HepG2 (cell line): Measurements from ENCODE around the gene CDC26.

Experiments
- ESRRA ChIP-seq: sonication (generic); formaldehyde crosslinking; IDR thresholded peaks from 2 replicates; pipeline ENCODE4 v1.5.1; 2020; ENCODE audit warnings: mild to moderate bottlenecking, low read depth, missing genetic modification reagents
- EZH2 ChIP-seq: conservative IDR thresholded peaks from 2 replicates; pipeline ENCODE4 v1.6.1; 2012; ENCODE audit warnings: mild to moderate bottlenecking, low read depth, low read length, moderate library complexity
- REST ChIP-seq, 2 experiments: IDR thresholded peaks; 2 replicates each; pipeline ENCODE4 v1.6.1; 2011 to 2012; ENCODE audit warnings: low read length in 2 of 2, borderline replicate concordance in 1 of 2, low read depth in 1 of 2, mild to moderate bottlenecking in 1 of 2, moderate library complexity in 1 of 2
- SMC3 ChIP-seq: IDR thresholded peaks from 2 replicates; pipeline ENCODE4 v1.6.1; 2011; ENCODE audit warnings: low read length, improper control_type of control experiment
- SNAPC2 ChIP-seq: sonication (generic); formaldehyde crosslinking; IDR thresholded peaks from 2 replicates; pipeline ENCODE4 v1.8.1; 2022; ENCODE audit warnings: mild to moderate bottlenecking, missing genetic modification reagents
- SP2 ChIP-seq: sonication (generic); formaldehyde crosslinking; IDR thresholded peaks from 2 replicates; pipeline ENCODE4 v1.5.1; 2020; ENCODE audit warnings: mild to moderate bottlenecking, missing genetic modification reagents
- SRF ChIP-seq: IDR thresholded peaks from 2 replicates; pipeline ENCODE4 v1.6.1; 2011; ENCODE audit warnings: mild to moderate bottlenecking, low read depth, low read length, moderate library complexity
- USF2 ChIP-seq, 2 experiments: sonication (generic) in 1 of 2; formaldehyde crosslinking in 1 of 2; IDR thresholded peaks; 2 replicates each; pipeline versions ENCODE4 v1.5.1 to v1.6.1; 2011 to 2020; ENCODE audit warnings: borderline replicate concordance in 1 of 2, low read depth in 1 of 2, low read length in 1 of 2, mild to moderate bottlenecking in 1 of 2, missing genetic modification reagents in 1 of 2, moderate library complexity in 1 of 2
- ZBTB33 ChIP-seq: sonication (generic); formaldehyde crosslinking; IDR thresholded peaks from 2 replicates; pipeline ENCODE4 v1.4.0; 2020; ENCODE audit warnings: missing genetic modification reagents
- ZFP82 ChIP-seq: sonication (generic); formaldehyde crosslinking; IDR thresholded peaks from 2 replicates; pipeline ENCODE4 v1.5.1; 2020; ENCODE audit warnings: mild to moderate bottlenecking, missing genetic modification reagents, borderline replicate concordance
- ZNF761 ChIP-seq: sonication (generic); formaldehyde crosslinking; conservative IDR thresholded peaks from 2 replicates; pipeline ENCODE4 v1.4.0; 2020; ENCODE audit warnings: mild to moderate bottlenecking, missing genetic modification reagents
- ZNF792 ChIP-seq: IDR thresholded peaks from 2 replicates; pipeline ENCODE4 v1.6.1; 2016
- TF ChIP-seq, protein P1 (sequence below): sonication (generic); formaldehyde crosslinking; IDR thresholded peaks from 2 replicates; pipeline ENCODE4 v1.5.1; 2020; ENCODE audit warnings: mild to moderate bottlenecking, missing genetic modification reagents, borderline replicate concordance

- TF ChIP-seq ZNF792 (CRISPR knock-in tag) (no peak), ZBTB33 (CRISPR knock-in tag) (no peak), REST (IDR thresholded peaks at IDR 0.05; ENCODE audit: borderline replicate concordance in 1 of 2, low read depth in 1 of 2, low read length in 2 of 2) (no peak), ESRRA (CRISPR knock-in tag) (no peak), EZH2 (no peak), SMC3 (no peak), USF2 (IDR thresholded peaks at IDR 0.05; ENCODE audit: low read depth, low read length) (no peak), USF2 (CRISPR knock-in tag; IDR thresholded peaks at IDR 0.05; ENCODE audit: borderline replicate concordance) (no peak), SP2 (CRISPR knock-in tag) (no peak), SRF (no peak), ZNF761 (no peak), ZFP82 (CRISPR knock-in tag) (no peak), SNAPC2 (CRISPR knock-in tag) (no peak)
- TF ChIP-seq, protein P1, sequence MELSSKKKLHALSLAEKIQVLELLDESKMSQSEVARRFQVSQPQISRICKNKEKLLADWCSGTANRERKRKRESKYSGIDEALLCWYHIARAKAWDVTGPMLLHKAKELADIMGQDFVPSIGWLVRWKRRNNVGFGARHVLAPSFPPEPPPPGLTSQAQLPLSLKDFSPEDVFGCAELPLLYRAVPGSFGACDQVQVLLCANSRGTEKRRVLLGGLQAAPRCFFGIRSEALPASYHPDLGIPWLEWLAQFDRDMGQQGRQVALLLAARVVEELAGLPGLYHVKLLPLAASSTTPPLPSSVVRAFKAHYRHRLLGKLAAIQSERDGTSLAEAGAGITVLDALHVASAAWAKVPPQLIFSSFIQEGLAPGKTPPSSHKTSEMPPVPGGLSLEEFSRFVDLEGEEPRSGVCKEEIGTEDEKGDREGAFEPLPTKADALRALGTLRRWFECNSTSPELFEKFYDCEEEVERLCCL (CRISPR knock-in tag), result no peak
Measured at GRCh38 chr9:113289091-113289490, 13.7 kb upstream of the CDC26 start.
